NCI-H2171 (cell line): Measurements from ENCODE around the gene GALC.

Experiments
- DNase-seq: peaks from one replicate; lab custom pipeline; 2025; lab: John Stamatoyannopoulos, UW

The GALC gene

GRCh38 chr14:87955501-87955900 is 37.5 kb downstream of the GALC start:
- no peak for DNase-seq

GRCh38 chr14:87952307-87953094 is 40.5 kb downstream of the GALC start:
- no peak for DNase-seq

GRCh38 chr14:87944987-87945604 is 47.9 kb downstream of the GALC start:
- peak; percentile 3 for DNase-seq

- no peak for DNase-seq
Observed at GRCh38 chr14:87940894-87941293, 52.1 kb downstream of the GALC start.

DNA sequence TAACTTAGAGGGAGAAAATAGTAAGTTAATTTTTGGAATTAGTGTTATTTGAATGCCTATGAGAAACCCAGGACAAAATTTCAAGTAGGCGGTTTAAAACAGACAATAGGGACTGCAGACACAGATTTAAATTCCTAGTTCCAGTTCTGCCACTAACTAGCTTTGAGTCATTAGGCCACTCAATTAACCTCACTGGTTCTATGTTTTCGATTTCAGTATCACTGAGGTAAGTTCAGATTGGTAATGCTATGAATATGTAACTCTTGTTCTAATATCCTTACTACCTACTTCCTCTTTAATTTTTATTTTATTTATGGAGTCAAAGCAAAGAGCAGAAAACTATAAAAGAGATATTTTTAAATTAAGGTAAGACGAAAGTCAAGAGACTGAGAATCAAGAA is 52.6 kb downstream of the GALC start:
- DNase-seq = no peak

DNA sequence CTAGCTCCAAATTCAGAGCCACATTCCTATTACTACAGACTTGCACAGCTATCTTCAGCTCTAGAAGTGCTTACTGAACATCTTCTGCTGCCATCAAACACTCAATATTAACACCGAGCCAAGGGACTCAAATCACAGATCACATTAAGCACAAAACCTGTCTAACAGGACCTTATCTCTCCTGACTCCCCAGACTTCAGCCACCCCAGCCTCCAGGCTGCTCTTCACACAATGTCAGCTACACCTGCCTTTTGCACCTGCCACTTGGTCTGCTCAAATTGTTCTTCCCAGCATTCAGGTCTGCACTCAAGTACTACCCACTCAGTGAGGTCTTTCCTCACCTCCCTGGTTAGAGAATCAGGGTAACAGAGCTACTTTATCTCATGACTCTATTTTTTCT is 57.1 kb downstream of the GALC start:
- DNase-seq = no peak

DNA sequence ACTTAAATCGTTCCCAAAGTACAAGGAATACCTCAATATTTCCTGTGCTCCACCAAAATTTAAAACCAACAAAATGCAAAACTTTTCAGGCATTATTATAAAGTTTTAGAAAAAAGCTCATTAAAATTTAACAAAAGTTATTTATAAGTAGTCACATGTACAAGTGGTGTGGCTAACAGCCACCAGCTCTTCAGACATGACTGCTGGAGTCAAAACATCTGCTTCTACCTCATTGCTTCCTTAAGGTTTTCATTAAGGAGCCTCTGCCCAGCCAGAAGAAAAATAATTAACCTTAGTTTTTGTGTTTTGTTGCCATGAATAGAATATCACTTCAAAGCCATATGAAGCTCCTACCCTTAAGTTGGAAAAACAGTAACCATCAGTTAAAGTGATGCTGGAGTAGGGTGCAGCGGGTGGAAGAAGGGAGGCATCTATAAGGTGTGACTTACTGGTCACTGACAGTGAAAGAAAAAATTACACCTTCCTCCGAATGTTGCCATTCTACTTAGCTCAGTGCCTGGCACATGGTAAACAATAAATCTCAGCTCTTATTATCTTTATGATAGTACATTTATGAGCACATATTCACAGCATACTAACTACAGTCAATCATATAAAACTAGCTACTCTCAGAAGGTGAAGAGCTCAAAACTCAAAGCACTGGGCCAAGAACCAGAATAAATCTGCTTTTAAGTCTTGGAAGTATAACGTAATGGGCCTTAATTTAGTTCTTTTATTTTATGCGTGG is 57.7 kb downstream of the GALC start:
- no peak for DNase-seq

- DNase-seq = no peak
Observed at GRCh38 chr14:87934185-87934584, 58.8 kb downstream of the GALC start.

- DNase-seq = no peak
Observed at GRCh38 chr14:87916886-87917275, 76.1 kb downstream of the GALC start.

- DNase-seq = no peak
Observed at GRCh38 chr14:87916103-87916885, 76.7 kb downstream of the GALC start.

DNA sequence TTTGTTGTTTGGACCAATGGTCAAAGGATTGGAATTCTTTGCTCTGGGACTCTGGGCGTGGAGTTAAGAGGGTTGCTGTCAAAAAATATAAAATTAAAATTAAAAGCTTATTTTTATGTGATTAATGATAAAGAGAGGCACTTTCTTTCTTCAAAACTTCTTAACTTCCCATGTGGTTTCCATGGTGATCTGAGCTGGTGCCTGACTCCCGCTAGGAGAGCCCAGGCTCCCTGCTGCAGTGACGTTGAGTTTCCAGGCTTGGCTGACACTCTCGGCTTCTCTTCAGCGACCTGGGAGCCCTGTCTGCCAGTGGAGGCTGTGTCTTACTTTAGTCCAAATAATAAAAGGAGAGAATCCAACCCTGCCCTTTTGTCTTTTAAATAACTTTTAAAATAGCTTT is 84.4 kb downstream of the GALC start:
- DNase-seq = no peak

DNA sequence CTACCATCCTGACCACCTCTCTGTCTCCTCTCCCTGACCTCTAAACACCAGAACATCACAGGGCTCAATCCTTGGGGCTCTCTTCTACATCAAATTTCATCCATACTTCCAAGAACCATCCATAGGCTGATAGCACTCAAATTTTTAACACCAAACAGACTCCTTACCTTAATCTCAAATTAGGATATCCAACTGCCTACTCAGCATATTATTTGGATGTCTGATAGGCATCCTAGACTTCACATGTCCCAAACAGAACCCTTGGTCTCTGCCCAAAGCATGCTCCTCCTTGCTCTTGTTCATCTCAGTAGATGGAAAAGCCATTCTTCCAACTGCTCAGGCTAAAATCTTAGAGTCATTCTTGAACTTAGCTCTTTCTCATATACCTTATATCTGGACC is 91.3 kb downstream of the GALC start:
- DNase-seq = no peak

DNA sequence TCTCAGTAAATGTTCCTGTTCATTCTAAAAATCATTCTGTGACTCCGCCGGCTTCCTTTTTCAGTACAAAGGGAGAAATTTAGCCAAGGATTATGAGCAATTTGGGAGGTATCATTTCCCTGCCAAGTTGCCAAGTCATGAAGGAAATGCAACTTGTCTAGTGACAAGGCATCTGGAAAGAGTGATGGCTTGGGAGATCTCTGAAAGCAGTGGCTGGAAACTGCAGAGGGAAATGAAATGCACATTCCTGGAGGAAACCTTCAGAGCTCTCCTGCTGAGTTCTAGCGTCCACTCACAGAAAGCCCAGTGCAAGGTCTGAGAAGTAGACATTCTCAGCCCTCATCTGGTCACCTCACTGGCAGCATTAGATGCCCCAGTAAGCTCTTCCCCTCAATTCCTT is 91.7 kb downstream of the GALC start:
- DNase-seq = no peak

DNA sequence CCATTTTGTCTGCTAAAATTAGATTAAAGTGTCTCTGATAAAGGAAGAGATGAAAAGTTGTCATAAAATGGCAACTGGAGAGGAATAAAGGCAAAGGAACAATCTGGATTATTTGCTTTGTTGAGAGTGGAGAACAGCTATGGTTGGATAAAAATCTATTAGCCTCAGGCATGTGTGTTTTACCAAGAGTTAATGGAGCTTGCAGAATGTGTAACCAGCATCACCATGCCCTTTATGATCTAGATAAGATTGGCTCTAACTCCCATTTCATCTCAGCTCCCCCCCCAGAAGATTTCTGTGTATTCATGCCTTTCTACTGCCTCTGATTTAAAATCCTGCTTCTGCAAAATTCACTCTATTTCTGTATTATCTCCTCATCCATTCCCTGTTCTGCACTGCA is 93.8 kb downstream of the GALC start:
- DNase-seq = no peak

DNA sequence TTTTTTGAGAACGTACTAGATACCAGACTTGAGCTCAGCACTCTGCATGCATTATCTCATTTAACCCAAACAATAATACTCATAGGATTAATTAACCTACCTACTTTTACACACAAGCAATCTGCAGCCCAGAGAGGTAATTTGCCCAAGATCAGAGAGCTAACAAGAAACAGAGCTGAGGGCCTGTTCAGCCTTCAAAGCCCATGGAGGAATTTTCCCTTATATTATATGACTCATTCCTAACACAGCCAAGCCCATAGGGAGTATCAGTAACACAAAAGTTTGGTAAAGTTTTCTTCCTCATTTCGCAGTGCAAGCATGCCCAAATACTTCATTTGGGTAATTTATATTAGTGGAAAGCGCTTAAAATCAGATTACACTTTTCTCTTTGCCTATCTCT is 94.7 kb downstream of the GALC start:
- no peak for DNase-seq

- DNase-seq = peak; percentile 60
Observed at GRCh38 chr14:87896393-87897380, 96.3 kb downstream of the GALC start.

DNA sequence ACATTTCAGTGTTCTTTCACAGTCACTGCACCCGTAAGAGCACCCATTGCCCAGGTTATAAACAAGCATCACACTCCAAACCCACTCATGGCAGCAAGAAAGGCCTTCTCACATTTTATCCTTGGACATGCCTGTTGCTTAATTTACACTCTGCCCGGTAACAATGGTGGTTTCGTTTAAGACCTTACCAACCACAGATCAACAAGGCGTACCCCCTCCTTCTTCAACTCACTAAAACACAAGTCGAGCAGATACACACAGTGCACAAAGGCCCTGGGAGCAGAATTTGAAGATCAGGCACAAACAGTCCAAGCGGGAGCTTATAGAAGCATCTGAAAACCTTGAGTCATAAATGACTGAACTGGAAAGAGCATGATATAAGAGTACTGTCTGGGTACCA is 98.1 kb downstream of the GALC start:
- no peak for DNase-seq

DNA sequence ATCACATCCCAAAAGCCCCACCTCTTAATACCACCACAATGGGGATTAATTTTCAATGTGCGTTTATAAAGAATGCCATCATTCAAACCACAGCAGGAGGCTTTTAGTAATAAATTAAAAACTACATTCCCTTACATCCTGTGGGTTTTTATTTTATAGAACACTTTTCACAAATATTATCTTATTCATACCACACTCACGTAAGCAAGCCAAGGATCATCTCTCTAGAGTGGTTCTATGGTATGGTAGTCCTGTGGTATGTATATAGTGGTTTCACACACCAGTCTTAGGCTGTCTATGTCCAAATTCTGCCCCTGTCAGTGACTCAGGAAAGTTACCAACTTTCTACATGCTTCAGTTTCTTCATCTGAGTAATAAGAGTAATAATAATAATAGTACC is 100.2 kb downstream of the GALC start:
- no peak for DNase-seq

- DNase-seq = no peak
Observed at GRCh38 chr14:87888136-87888999, 104.6 kb downstream of the GALC start.

DNA sequence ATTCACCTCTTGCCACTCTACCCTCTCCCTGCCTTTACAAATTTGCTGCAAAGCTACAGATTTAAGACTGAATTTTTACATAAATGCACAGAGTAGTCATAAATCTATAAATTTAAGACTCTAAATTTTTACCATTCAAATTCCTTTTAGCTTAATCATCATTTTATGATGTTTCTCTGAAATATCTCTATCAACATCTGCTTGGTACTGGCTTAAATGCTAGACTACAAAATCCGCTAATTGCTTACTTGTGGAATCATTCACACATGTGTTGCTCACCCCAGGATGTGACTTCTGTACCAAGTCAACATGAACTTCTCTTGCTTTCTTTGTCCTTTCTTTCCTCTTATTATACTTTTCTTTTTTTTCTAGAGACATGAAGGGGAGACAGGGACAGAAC is 109.2 kb downstream of the GALC start:
- DNase-seq = no peak
